Dendritic cell treated with granulocyte-macrophage colony-stimulating factor and Interleukin-4, amounts not matched to agents 40 ng/mL and 50 ng/mL, for 4 days (primary cell): ENCODE data around the gene GUCY1A2.

Experiments used
- H3K27ac Mint-ChIP-seq: one replicate; pipeline ENCODE4 v1.8.0; 2022; ENCODE audit warnings: mild to moderate bottlenecking, mixed read lengths
- H3K27me3 Mint-ChIP-seq: one replicate; pipeline ENCODE4 v1.8.0; 2022; ENCODE audit warnings: mild to moderate bottlenecking, mixed read lengths
- H3K36me3 Mint-ChIP-seq: one replicate; pipeline ENCODE4 v1.8.0; 2022; ENCODE audit warnings: low read depth, mixed read lengths
- H3K4me1 Mint-ChIP-seq: one replicate; pipeline ENCODE4 v1.8.0; 2022; ENCODE audit warnings: low read depth, mixed read lengths
- H3K4me3 Mint-ChIP-seq: one replicate; pipeline ENCODE4 v1.8.0; 2022; ENCODE audit warnings: mild to moderate bottlenecking, moderate library complexity, mixed read lengths
- H3K9me3 Mint-ChIP-seq: one replicate; pipeline ENCODE4 v1.8.0; 2022; ENCODE audit warnings: mixed read lengths
- intact Hi-C: fragments of 100-400 bp; cut with micrococcal nuclease; formaldehyde crosslinking; loops from one replicate; pipeline ENCODE4 v1.15.0; 2022

GUCY1A2 gene

DNA sequence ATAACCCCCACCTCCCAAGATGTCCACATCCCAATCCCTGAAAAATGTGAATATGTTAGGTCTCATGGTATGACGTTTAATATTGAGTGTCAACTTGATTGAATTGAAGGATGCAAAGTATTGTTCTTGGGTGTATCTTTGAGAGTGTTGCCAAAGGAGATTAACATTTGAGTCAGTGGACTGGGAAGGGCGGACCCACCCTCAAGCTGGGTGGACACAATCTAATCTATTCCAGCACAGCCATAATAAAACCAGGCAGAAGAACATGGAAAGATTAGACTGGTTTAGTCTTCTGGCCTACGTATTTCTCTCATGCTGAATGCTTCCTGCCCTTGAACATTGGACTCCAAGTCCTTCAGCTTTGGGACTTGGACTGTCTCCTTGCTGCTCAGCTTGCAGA, 315.5 kb downstream of the GUCY1A2 start:
- no peaks in the 10 kb centered on the region for H3K27me3 Mint-ChIP-seq
- no peaks in the 10 kb centered on the region for H3K36me3 Mint-ChIP-seq
- H3K9me3 Mint-ChIP-seq = peaks cover 9% of the 10 kb centered on the region
- intact Hi-C loops = no loop called here
- no peaks in the 10 kb centered on the region for H3K4me1 Mint-ChIP-seq
- H3K4me3 Mint-ChIP-seq = no peak overlapping the region
- H3K27ac Mint-ChIP-seq = no peak overlapping the region

DNA sequence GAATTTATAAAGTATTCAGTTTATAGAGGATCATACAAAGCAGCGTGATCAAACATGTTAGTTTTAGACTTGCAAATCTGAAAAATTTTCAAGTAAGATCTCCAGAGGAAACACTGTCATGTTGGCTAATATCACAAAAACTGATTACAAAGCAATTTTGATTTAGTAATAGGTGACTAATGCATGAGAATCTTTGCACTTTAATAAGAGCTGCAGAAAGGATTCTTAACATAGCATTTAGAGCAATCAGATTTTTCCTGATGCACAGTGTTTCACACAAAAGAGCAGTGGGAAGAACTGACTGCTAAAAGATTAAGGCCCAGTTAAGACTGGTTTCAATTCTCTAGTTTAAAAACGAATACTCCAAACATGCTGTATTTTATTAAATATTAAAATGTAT, 321.2 kb downstream of the GUCY1A2 start:
- no peaks in the 10 kb centered on the region for H3K36me3 Mint-ChIP-seq
- H3K27ac Mint-ChIP-seq = no peak overlapping the region
- H3K4me3 Mint-ChIP-seq = no peak overlapping the region
- no peaks in the 10 kb centered on the region for H3K4me1 Mint-ChIP-seq
- intact Hi-C loops = no loop called here
- H3K27me3 Mint-ChIP-seq = no peaks in the 10 kb centered on the region
- H3K9me3 Mint-ChIP-seq = no peaks in the 10 kb centered on the region

DNA sequence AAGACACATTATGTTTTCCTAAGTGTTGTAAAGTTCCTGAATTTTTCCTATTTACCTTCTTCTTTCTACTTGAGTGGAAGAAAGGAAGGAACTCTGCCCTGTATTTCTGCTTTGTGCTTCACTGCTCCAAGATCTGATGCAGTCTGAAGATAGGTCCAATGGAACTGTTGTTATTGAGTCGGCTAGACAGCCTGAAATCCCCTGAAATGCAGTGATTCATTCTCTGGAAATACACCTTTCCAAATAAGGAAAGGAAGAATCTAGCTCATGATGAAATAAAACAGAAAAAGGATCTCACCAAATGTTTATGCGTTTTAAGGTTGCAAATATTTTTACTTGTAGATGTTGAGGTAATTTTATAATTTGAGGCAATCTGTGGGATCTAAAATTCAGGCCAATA, 322.8 kb downstream of the GUCY1A2 start:
- Mint-ChIP-seq H3K36me3 (no peaks in the 10 kb centered on the region), H3K27ac (no peak overlapping the region), H3K4me1 (no peaks in the 10 kb centered on the region), H3K27me3 (no peaks in the 10 kb centered on the region), H3K4me3 (no peak overlapping the region), H3K9me3 (no peaks in the 10 kb centered on the region)
- intact Hi-C loops = no loop called here

DNA sequence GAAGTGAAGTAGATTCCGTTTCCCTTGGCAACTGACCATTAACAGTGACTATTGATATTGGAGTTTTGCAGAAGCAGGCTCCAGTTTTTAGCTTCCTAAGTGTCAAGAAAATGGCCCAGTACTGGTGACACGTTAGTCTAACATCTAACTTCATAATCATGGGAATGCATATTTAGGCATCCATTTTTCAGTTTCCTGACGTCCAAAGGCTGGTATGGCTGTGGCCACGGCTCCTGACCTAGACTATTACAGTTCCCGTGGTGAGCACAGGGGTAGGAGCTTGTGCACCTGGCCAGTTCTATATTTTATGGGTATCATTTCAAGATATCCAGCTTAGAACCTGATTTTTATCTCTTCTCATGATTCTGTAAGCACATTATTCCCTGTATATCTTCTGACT, 323.8 kb downstream of the GUCY1A2 start:
- no peak overlapping the region for H3K4me3 Mint-ChIP-seq
- intact Hi-C loops = no loop called here
- no peaks in the 10 kb centered on the region for H3K4me1 Mint-ChIP-seq
- no peaks in the 10 kb centered on the region for H3K36me3 Mint-ChIP-seq
- H3K27me3 Mint-ChIP-seq = no peaks in the 10 kb centered on the region
- no peaks in the 10 kb centered on the region for H3K9me3 Mint-ChIP-seq
- H3K27ac Mint-ChIP-seq = no peak overlapping the region

DNA sequence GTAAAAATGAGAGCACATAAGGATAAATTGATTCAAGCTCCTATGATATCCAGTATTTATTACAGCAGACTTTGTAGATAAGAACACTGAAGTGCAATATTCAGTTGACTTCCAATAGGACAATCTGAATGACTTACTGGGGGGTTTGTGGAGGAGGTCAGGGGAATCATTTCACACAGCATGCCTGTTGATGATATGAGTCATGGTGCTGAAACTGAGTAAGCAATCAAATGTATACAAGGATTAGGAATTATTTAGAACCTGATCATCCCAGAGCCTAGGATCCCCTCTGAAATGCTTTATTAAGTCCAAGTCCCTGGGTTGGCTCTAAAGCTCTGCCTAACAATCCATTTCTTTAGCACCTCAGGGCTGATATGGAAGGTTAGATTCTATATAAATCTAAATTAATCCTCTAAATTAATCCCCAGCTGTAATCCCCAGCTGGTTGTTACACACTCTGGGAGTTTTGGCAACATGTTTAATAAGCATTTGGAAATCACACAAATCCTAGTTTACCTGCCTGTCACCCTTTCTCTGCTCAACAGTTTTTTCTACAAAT, 326.4 kb downstream of the GUCY1A2 start:
- intact Hi-C loops = no loop called here

DNA sequence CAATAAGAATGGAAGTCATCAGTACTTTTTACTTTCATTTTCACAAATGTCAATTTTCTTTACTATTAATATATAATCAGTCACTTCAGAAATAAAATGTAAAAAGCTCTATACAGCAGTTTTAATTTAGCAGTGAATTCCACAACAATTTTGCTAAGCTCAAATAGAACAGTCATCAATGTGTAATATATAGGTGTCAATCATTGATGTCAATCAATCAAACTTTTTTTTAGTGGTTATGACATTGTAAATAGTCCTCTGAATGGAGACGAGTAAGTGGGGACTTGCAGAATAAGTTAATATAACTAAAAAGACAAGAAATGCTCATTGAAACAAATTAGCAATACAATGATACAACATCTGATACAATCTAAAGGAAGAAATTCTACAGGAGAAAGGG, 327.4 kb downstream of the GUCY1A2 start:
- Mint-ChIP-seq H3K36me3 (no peaks in the 10 kb centered on the region), H3K4me1 (no peaks in the 10 kb centered on the region), H3K9me3 (peaks cover 13% of the 10 kb centered on the region), H3K27ac (no peak overlapping the region), H3K27me3 (no peaks in the 10 kb centered on the region), H3K4me3 (no peak overlapping the region)
- intact Hi-C loops = no loop called here

More for the DNA sequence above, 326.4 kb downstream of the GUCY1A2 start:
- Mint-ChIP-seq H3K4me3 (no peak overlapping the region), H3K9me3 (peaks cover 13% of the 10 kb centered on the region), H3K36me3 (no peaks in the 10 kb centered on the region), H3K27me3 (no peaks in the 10 kb centered on the region), H3K4me1 (no peaks in the 10 kb centered on the region), H3K27ac (no peak overlapping the region)

DNA sequence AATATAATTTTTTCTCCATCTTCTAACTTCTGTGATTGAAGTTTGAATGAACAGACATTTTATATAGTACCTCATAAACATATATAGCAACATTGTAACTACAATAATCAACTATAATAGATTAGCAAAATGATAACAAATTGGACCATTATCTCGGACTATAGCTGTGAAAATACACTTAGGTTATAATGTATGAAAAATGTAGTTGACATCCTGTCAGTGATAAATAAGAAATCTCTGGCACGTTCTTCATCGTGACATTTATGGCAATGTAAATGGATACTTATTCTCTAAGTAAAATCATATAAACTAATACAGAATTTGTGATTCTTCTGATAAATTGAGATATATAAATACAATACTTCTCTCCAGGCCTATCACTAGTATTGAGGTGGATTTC, 333.3 kb downstream of the GUCY1A2 start:
- Mint-ChIP-seq H3K9me3 (peaks cover 13% of the 10 kb centered on the region), H3K27me3 (no peaks in the 10 kb centered on the region), H3K36me3 (no peaks in the 10 kb centered on the region), H3K4me1 (no peaks in the 10 kb centered on the region), H3K4me3 (no peak overlapping the region), H3K27ac (no peak overlapping the region)
- intact Hi-C loops = no loop called here

DNA sequence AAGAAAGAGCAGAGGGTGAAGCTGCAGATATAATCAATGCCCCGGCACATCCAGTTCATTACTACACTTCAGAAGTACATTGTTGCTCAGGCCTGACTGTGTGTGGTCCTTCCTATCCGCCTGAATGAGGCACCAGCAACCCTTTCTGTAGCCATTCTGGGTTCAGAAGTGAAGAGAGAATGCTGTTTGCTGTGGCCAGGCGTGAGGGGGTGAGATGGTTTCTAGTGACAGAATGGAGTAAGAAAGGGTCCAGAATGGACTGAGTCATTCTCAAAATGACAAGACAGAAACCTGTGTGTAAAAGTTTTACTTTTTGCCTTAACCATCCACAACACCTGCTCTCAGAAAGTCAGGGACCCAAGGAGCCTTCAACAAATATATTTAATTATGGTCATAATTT, 334.8 kb downstream of the GUCY1A2 start:
- Mint-ChIP-seq H3K4me3 (no peak overlapping the region), H3K36me3 (no peaks in the 10 kb centered on the region), H3K9me3 (peaks cover 7% of the 10 kb centered on the region), H3K27ac (no peak overlapping the region), H3K27me3 (no peaks in the 10 kb centered on the region), H3K4me1 (no peaks in the 10 kb centered on the region)
- intact Hi-C loops = no loop called here

DNA sequence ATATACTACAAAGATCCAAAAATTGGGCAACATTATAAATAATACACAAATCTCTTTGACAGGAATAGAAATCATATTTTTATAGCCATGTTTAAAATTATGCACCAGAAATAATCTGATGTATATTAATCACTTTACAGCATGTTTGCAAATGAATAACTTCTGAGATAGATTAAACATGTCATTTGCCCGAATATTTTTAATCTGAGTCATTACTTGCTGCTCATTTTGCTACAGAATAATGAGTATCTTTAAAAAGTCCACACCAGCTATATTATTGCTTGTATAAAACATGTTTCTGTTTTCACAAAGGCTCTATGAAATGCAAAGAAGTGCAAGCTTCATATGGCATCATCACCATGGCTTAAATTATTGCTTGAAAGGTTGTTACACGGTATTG, 336.8 kb downstream of the GUCY1A2 start:
- intact Hi-C loops = no loop called here
- Mint-ChIP-seq H3K27ac (no peak overlapping the region), H3K4me1 (no peaks in the 10 kb centered on the region), H3K27me3 (no peaks in the 10 kb centered on the region), H3K9me3 (no peaks in the 10 kb centered on the region), H3K36me3 (no peaks in the 10 kb centered on the region), H3K4me3 (no peak overlapping the region)

DNA sequence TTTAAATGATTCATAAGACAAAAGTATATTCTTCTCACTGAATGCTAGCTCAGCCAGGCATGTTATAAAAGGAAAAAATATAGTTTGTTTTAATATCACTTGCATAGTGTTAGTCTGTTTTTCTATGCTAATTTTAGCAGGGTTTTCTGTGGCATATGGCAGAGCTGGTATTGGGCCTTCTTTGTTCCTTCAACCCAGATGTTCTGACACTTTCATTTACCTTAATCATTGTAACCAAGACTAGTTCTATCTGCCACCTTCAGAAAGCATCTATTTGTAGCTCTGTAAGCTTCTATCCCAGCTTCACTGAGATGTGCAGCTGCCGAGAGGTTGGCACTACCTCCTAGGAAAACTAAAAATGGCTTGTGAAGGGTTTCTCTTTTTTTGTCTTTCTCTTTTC, 338.7 kb downstream of the GUCY1A2 start:
- Mint-ChIP-seq H3K36me3 (no peaks in the 10 kb centered on the region), H3K4me3 (no peak overlapping the region), H3K27me3 (no peaks in the 10 kb centered on the region), H3K9me3 (no peaks in the 10 kb centered on the region), H3K4me1 (no peaks in the 10 kb centered on the region), H3K27ac (no peak overlapping the region)
- intact Hi-C loops = no loop called here

DNA sequence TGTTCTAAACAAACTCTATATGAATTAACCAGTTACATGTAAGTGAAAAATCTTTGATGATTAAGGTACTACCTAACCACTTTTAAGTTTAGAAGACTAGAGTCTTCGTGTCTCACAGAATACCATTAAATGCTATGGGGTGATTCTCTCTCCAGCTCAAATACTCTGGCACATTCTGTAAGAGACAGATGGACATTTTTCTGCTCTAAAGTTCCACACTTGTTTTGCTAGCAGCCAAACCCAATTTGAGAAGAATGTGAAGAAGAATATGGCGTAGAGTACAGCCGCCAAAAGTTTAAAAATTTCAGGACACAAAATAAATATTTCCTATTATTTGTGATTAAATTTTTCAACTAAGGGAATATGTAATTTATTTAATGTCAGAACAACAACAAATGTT, 339.1 kb downstream of the GUCY1A2 start:
- H3K27me3 Mint-ChIP-seq = no peaks in the 10 kb centered on the region
- no peaks in the 10 kb centered on the region for H3K4me1 Mint-ChIP-seq
- intact Hi-C loops = no loop called here
- no peak overlapping the region for H3K27ac Mint-ChIP-seq
- H3K9me3 Mint-ChIP-seq = no peaks in the 10 kb centered on the region
- no peaks in the 10 kb centered on the region for H3K36me3 Mint-ChIP-seq
- no peak overlapping the region for H3K4me3 Mint-ChIP-seq

DNA sequence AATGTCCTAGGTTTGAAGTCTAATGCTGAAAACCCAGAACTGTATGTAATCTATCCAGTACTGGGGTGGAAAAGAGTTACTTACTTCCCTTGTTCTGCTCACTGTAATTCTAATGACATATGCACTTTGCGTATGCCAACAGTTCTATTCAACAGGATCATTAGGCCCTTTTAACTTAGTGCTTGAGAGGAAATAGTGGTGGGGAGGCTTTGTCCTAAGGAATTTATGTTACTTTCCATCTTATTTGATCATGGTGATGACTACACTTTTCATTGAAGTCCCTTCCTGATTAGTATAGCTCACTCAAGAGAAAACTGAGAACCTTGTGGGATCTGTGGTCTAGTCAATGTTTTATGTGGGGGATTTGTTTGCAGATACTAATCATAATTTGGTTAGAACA, 348.2 kb downstream of the GUCY1A2 start:
- peaks cover 33% of the 10 kb centered on the region for H3K9me3 Mint-ChIP-seq
- no peaks in the 10 kb centered on the region for H3K4me1 Mint-ChIP-seq
- H3K36me3 Mint-ChIP-seq = no peaks in the 10 kb centered on the region
- intact Hi-C loops = no loop called here
- no peak overlapping the region for H3K27ac Mint-ChIP-seq
- no peaks in the 10 kb centered on the region for H3K27me3 Mint-ChIP-seq
- H3K4me3 Mint-ChIP-seq = no peak overlapping the region

DNA sequence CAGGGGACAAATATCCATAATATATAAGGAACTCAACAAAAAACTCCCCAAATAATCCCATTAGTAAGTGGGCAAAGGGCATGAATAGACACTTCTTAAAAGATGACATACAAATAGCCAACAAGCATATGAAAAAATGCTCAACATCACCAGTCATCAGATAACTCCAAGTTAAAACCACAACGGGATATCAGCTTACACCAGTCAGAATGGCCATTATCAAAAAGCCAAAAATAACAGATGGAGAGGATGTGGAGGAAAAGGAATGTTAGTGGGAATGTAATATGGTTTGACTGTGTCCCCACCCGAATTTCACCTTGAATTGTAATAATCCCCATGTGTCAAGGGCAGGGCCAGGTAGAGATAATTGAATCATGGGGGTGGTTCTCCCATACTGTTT, 350.1 kb downstream of the GUCY1A2 start:
- intact Hi-C loops = no loop called here
- H3K36me3 Mint-ChIP-seq = no peaks in the 10 kb centered on the region
- H3K27ac Mint-ChIP-seq = no peak overlapping the region
- H3K4me3 Mint-ChIP-seq = no peak overlapping the region
- H3K27me3 Mint-ChIP-seq = no peaks in the 10 kb centered on the region
- H3K9me3 Mint-ChIP-seq = peaks cover 30% of the 10 kb centered on the region
- no peaks in the 10 kb centered on the region for H3K4me1 Mint-ChIP-seq

DNA sequence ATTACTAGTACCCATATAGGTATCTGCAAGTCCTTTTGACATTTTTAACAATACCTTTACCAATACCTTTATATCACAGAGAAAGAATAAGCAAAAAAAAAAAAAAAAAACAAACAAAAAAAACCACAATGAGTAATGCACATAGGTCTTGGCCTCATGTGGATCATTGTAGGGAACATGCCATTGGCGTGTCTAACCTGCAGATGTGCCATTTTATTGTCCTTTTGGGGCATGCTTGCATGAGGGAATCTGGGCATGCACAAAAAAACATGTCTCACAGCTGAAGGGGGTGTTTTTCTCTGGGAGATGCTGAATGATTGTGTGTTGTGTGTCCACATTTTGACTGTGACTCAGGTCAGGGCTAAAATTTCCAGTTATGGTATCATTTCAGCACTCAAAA, 361.6 kb downstream of the GUCY1A2 start:
- no peaks in the 10 kb centered on the region for H3K36me3 Mint-ChIP-seq
- peaks cover 32% of the 10 kb centered on the region for H3K9me3 Mint-ChIP-seq
- H3K4me1 Mint-ChIP-seq = no peaks in the 10 kb centered on the region
- intact Hi-C loops = no loop called here
- H3K4me3 Mint-ChIP-seq = no peak overlapping the region
- no peaks in the 10 kb centered on the region for H3K27me3 Mint-ChIP-seq
- no peak overlapping the region for H3K27ac Mint-ChIP-seq

DNA sequence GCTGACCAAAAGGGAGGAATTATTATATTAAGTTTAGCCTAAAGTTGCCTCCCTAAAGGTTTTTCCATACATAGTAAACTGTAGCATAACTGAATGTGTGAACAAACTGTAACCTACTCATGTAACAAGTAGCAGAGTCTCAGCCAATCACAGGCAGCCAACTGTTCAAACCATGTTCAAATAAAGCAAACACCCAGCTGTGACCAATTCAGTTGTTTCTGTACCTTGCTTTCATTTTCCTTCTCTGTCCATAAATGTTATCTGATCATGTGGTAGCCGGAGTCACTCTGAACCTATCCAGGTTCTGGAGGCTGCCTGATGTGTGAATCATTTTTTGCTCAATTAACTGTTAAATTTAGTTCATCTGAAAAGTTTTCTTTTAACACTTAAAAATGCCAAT, 373.5 kb downstream of the GUCY1A2 start:
- H3K27me3 Mint-ChIP-seq = no peaks in the 10 kb centered on the region
- H3K4me3 Mint-ChIP-seq = no peak overlapping the region

More for the DNA sequence above, 373.5 kb downstream of the GUCY1A2 start:
- H3K4me1 Mint-ChIP-seq = no peaks in the 10 kb centered on the region
- no peaks in the 10 kb centered on the region for H3K36me3 Mint-ChIP-seq
- intact Hi-C loops = no loop called here
- peaks cover 23% of the 10 kb centered on the region for H3K9me3 Mint-ChIP-seq
- H3K27ac Mint-ChIP-seq = no peak overlapping the region
